T47D (cell line): ENCODE results near the gene ADCY6.
A peak's percentile ranks its signal among the peaks of the same experiment; 100 is the strongest.

Source experiments
- DNase-seq, 2 experiments: peaks; one replicate each; pipeline versions ENCODE4 v3.0.0 to v3.0.0-alpha.2; 2011 to 2012; ENCODE audit warnings: low read depth in 1 of 2, low spot score in 1 of 2
- JUND ChIP-seq: IDR thresholded peaks from 2 replicates; pipeline ENCODE4 v1.6.1; 2012; ENCODE audit warnings: low read depth
- in situ Hi-C: cut with HindIII; loops from 2 replicates; pipeline ENCODE4 v1.10.0; 2016; ENCODE audit warnings: low sequenced_read_pairs, low pct_unique_long_range_greater_than_20kb

The ADCY6 gene

DNA sequence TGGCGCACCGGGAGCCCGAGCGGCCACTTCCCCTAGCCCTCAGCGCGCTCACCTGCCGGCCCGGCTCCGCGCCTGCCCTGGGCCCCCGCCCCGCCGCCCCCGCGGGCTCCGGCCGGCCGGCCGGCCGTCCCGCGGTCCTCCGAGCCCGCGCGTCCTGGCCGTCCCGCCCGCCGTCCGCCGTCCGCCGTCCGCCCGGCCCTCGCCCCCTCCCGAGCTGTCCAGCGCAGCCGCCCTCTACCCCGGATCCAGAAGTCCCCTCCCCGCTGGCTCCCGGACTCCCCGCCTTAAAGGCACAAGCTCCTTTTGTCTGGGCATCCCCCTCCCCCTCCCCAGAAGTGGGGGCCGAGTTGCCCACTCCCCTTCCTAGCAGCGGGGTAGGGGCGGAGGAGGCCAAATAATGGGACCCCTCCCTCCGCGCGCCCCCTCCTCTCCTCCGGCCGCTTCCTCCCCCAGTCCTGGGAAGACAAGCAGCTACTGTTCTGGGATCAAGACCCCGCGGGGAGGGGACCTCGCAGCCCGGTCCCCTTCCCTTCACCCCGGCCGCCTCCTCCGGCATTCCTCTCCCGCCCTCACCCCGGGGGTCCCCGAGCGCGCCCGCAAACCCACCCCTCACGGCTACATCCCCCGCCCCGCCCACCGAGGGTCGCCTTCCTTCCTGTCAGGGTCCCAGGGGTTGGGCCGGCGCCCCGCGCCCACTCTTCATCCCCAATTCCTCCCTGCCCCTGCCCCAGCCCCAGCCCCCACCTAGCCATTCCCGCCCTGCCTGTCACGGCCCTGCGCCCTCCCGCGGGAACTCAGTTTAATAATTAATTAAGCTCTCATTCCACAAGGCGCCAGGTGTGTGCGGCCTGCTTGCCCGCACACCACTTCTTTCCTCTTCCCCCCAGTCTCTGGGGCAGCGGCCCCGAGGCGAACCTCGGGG is at the start of gene ADCY6:
TSS of gene ADCY6 (minus strand) at position 236 of the 922 bp plus-strand sequence. CDS start 5,655 bp downstream, outside the sequence.
- in situ Hi-C loops: no loop called here
- no peak for TF ChIP-seq JUND
- peak; percentile 89 to 93 for DNase-seq

DNA sequence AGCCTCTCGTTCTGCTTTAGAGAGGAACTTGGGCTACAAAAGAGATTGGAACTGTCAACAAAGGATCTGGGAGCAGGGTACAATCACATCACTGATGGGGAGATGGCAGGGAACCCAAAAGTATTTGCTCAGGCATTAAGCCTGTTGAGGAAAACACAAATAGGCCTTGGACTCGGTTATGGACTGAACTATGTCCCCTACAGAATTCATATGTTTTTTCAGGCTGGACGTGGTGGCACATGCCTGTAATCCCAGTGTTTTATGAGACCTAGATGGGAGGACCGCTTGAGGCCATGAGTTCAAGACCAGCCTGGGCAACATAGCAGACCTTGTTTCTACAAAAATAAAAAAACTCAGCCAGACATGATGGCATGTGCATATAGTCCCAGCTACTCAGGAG is 49.2 kb upstream of the ADCY6 start:
- no peak for DNase-seq
- TF ChIP-seq JUND: no peak
- in situ Hi-C loops: no loop called here

DNA sequence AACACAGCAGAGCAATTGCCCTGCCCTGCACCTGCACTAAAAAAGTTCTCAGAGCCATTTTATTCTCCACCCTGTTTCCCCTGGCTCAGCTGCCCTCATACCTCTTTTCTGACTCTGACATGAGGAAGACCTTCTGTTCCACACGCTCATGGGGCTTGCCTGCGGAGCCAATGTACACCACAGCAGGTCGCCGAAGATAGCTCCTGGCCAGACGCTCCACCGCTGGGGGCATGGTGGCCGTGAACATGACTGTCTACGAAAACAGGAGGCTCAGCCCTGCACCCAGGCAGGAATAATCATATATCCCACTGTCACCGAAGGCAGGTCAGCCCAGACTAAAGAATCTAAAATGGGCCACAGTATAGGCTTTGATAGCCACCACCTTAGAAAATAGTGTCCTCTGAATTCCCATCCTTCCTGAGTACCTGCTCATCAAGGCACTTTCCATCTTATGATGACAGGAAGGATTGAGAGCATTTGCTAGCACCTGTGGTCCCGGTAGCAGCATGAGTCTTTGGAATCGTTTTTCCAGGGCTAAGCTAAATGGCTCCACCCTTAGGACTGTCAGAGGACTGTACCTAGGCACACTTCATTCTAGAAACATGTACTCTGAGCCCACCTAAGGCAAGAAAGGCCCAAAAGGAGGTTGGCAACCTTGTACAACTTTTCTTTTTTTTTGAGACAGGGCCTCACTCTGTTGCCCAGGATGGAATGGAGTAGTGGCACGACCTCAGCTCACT is 43.6 kb upstream of the ADCY6 start:
- no peak for DNase-seq
- in situ Hi-C loops: no loop called here
- TF ChIP-seq JUND: no peak

DNA sequence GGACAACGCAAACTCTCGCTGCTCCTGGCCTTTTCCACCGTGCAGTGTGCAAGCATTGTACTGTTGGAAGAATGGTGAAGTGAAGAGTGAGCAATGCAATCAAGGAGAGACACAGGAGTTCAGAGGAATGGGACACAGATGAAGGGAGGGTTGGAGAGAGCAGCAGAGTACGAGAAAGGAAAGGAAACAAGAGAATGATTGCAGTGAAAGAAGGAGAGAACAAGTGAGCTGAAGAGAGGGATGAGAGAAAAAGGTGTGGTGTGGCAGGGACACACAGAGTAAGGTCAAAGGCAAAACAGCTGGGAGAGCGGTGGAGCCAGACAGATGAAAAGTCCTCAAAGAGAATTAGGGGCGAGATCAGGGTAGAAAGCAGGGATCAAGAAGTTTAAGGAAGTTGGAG is 42.4 kb upstream of the ADCY6 start:
- TF ChIP-seq JUND: no peak

DNA sequence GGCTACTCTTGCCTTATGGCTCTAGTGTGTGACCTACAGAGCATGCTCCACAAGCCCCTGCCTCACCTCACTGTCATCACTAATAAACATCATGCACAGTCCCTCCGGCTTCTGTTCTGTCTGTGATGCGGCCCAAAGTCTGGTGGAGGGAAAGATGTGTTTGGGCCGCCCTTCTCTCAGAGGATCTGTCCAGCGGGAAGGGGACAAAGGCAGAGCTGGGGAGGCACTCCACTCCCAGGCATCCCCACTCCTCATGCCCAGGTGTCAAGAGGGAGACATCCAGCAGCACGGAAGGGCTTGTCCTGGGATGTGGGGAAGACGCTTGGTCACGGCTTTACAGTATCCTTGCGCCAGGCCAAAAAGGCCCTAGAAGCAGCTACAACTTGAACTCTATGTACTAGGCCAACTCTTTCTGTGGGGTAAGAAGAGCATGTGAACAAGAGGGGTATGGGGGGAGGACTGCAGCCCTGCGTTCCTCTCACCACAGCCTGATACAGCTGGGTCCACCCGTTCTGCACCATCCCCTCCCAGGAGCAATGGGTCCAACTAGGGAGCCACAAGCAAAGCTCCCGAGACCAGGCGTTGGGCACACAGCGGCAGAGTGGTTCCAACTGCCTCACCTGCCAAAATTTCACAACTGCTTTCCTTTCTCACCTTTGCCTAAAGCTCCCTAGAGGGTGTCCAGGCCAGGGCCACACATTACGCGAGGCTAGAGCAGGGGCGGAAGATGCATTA is 40.1 kb upstream of the ADCY6 start:
- DNase-seq: no peak
- no peak for TF ChIP-seq JUND
- in situ Hi-C loops: no loop called here

More for the DNA sequence above, 42.4 kb upstream of the ADCY6 start:
- in situ Hi-C loops: no loop called here
- DNase-seq: no peak

DNA sequence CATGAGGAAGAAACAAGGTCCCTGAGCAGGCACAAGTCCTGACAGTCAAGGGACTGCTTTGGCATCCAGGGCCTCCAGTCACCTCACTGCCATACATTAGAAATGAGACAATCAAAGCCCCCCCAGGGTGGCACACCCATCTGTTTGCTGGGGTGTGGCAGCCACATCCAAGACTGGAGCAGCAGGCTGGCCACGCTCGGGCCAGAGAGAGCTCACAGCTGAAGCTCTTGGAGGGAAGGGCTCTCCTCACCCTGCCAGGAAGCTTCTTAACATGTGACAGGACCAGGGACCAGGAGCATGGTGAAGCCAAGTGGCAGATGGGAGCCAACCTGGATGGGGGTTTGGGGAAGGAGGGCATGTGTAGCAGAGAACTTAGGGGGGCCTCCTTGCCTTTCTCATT is 39.4 kb upstream of the ADCY6 start:
- in situ Hi-C loops: no loop called here
- no peak for DNase-seq
- no peak for TF ChIP-seq JUND

DNA sequence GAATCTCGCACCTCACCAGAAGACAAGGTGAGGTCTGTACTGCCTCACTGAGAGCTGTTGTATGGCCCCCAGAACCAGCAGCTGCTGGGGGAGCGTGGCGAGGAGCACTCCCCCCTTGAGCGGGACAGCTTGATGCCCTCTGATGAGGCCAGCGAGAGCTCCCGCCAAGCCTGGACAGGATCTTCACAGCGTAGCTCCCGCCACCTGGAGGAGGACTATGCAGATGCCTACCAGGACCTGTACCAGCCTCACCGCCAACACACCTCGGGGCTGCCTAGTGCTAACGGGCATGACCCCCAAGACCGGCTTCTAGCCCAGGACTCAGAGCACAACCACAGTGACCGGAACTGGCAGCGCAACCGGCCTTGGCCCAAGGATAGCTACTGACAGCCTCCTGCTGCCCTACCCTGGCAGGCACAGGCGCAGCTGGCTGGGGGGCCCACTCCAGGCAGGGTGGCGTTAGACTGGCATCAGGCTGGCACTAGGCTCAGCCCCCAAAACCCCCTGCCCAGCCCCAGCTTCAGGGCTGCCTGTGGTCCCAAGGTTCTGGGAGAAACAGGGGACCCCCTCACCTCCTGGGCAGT is 38.7 kb upstream of the ADCY6 start:
- DNase-seq: no peak
- in situ Hi-C loops: no loop called here
- no peak for TF ChIP-seq JUND

DNA sequence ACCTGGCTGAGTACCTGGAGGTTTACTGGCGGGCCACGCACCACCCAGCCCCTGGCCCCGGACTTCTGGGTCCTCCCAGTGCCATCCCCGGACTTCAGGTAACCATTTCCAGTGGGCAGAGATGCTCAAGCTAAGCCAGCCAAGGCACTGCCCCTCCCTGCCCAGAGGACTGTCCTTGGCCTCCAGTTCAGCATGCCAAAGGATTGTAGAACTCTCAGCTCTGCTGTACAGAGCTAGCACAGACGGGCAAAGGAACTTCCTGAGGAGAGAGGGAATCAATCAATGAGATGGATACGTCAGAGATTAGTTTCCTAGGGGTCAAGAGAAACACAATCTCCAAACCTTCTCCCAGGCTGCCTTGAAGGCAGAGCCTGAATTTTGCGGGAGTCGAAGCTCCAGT is 38.1 kb upstream of the ADCY6 start:
- in situ Hi-C loops: no loop called here
- TF ChIP-seq JUND: no peak
- no peak for DNase-seq

DNA sequence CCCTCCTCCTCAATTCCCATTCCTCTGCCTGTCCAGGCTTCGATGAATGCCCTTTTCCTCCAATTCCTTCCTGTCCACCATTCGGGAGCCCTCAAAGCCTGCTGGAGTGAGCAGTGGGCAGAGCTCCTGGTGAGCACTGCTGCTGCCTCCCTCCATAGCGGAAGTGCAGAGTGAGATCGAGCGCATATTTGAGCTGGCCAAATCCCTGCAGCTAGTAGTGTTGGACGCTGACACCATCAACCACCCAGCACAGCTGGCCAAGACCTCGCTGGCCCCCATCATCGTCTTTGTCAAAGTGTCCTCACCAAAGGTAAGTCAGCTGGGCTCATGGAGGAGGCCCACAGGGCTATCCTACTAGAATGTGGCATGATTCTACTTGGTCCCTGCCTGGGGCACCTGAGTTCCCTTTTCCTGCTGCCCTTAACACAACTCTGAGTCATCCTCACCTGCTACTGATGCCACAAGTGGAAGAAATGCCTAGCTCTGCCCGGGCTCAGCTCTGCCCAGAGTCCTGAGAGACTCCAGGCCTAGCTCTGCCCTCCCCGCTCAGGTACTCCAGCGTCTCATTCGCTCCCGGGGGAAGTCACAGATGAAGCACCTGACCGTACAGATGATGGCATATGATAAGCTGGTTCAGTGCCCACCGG is 37.4 kb upstream of the ADCY6 start:
- in situ Hi-C loops: no loop called here
- TF ChIP-seq JUND: no peak
- DNase-seq: peak in 1 of 2 experiments; percentile 38

DNA sequence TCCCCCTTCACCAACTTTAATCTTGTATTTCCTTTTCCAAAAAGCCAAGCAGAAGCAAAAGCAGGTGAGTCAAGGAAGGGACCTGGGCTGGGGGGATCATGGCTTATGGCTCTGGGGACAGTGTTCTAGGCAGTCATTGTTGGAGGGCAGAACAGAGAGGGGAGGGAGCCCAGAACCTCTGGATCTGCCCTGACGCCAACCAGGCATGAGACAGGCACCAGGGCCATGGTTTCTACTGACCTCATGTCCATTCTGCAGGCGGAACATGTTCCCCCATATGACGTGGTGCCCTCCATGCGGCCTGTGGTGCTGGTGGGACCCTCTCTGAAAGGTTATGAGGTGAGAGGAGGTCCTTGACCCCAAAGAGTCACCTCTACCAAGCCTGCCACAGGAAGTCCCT is 36.0 kb upstream of the ADCY6 start:
- DNase-seq: no peak
- in situ Hi-C loops: no loop called here
- no peak for TF ChIP-seq JUND

DNA sequence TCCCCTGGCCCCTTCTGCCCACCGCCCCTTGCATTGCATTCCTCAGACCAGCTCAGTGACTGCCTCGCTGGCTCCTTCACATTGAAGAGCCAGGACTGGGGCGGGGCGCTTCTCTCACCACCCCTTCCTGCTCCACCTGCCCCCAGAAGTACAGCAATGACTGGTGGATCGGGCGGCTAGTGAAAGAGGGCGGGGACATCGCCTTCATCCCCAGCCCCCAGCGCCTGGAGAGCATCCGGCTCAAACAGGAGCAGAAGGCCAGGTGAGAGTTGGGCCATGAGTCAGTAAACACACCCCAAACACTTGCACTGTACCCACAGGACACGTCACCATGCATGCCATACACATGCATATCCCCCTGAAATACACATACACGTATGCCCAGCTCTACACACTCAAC is 35.2 kb upstream of the ADCY6 start:
- no peak for TF ChIP-seq JUND
- no peak for DNase-seq
- in situ Hi-C loops: no loop called here

DNA sequence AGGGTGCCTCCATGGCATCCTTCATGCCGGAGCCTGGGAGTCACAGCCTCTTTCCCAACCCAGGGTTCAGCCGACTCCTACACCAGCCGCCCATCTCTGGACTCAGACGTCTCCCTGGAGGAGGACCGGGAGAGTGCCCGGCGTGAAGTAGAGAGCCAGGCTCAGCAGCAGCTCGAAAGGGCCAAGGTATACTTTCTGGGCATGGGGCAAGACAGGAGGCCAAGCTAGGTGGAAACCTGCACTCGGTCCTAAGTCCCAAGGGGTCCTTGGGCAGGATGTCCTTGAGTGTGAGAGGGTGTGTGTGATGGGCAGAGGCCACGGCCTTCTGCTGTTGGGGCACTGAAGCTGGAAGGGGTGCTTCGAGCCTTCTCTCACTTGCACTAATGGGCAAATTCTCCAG is 34.4 kb upstream of the ADCY6 start:
- no peak for DNase-seq
- in situ Hi-C loops: no loop called here
- no peak for TF ChIP-seq JUND
